ENCODE data around the gene GATA5. TPM values are rescaled to one million over a fixed set of nuclear protein-coding genes. Genes with fewer than 3 reads are reported as not detected.

Gene GATA5
- total and polyA plus RNA-seq, 2 donors (not counting 3 experiments of a cell fraction or from before 2014, with no cell fraction given), result not detected

DNA sequence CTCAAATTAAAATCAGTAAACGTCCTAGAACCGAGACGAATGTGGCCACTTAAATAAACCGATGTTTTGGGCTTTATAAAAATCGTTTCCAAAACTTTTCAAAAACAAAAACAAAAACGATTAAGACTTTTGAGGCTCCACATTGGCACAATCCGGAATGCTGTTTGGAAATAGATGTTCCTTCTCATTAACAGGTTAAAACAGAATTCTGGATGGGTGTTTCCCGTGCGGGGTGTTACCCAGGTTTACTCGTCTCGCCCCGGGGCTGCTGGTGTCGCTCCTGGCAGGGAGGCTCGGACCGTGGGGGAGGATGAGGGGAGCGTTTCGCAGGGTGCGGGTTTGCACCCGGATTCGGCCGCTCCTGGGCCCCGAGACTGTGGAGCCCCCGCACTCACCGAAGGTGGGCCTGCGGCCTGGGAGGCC lies 1.2 kb downstream of the GATA5 start:
- peaks cover 35 to 46% of the 10 kb centered on the region in 2 experiments for H3K27me3 ChIP-seq (ENCODE audit: control insufficient read depth in 2 of 2, insufficient read depth in 2 of 2, low read length in 2 of 2)
- DNase-seq (ENCODE audit: low read depth, low spot score), result no peak
- no peaks in the 10 kb centered on the region for H3K4me1 ChIP-seq (ENCODE audit: control insufficient read depth, extremely low read depth, insufficient read depth, low read length)
- H4K20me1 ChIP-seq (replicated peaks; ENCODE audit: control insufficient read depth, extremely low read depth, insufficient read depth, low read length), result no peaks in the 10 kb centered on the region
- H2AFZ ChIP-seq (ENCODE audit: low read depth, low read length), result no peak overlapping the region
- H3K36me3 ChIP-seq (ENCODE audit: control insufficient read depth in 2 of 2, extremely low read depth in 1 of 2, insufficient read depth in 2 of 2, low read length in 2 of 2), result no peaks in the 10 kb centered on the region
- intact Hi-C loops (cut with micrococcal nuclease) (no loop called here), dilution Hi-C loops (cut with MboI; ENCODE audit: extremely low pct_ligation_motif_present, low sequenced_read_pairs) (no loop called here)
- FAIRE-seq, result peak; percentile 42
- no peak overlapping the region for H3K4me2 ChIP-seq (ENCODE audit: insufficient read depth, low read length)
- no peak overlapping the region for H3K27ac ChIP-seq (ENCODE audit: insufficient read depth, low read depth, low read length)
- H3K4me3 ChIP-seq (replicated peaks in 1 of 3; ENCODE audit: insufficient read depth in 1 of 3, low read depth in 1 of 3, low read length in 3 of 3), result no peak overlapping the region
- H3K9me1 ChIP-seq (replicated peaks; ENCODE audit: control insufficient read depth, extremely low read depth, insufficient read depth, low read length), result no peaks in the 10 kb centered on the region
- H3K9ac ChIP-seq (replicated peaks; ENCODE audit: extremely low read depth, insufficient read depth, low read length), result no peak overlapping the region
- H3K9me3 ChIP-seq (replicated peaks; ENCODE audit: control insufficient read depth, insufficient read depth, low read length), result no peaks in the 10 kb centered on the region
- no TSS peak for BruUV-seq (replicated peaks)
- POLR2A ChIA-PET, result no interaction called here
- H3K79me2 ChIP-seq (ENCODE audit: control insufficient read depth, insufficient read depth, low read length), result no peaks in the 10 kb centered on the region
- CTCF ChIA-PET, result no interaction called here
- TF ChIP-seq POLR2A (IDR thresholded peaks at IDR 0.05; ENCODE audit: low read depth, low read length) (no peak), FOS (IDR thresholded peaks at IDR 0.05; ENCODE audit: borderline replicate concordance, insufficient read depth, low read length) (no peak), POLR2AphosphoS5 (IDR thresholded peaks at IDR 0.05; ENCODE audit: insufficient read depth, low read depth, low read length) (no peak), GATA2 (IDR thresholded peaks at IDR 0.05; ENCODE audit: insufficient read depth, insufficient read length, low read depth, low read length) (no peak), MYC (IDR thresholded peaks at IDR 0.05; ENCODE audit: low read depth, low read length) (no peak), JUN (IDR thresholded peaks at IDR 0.05; ENCODE audit: borderline replicate concordance, insufficient read depth, insufficient read length, low read depth) (no peak), EZH2 (IDR thresholded peaks at IDR 0.05; ENCODE audit: borderline replicate concordance, low read depth, low read length, severe bottlenecking) (no peak)
- TF ChIP-seq, protein P1, sequence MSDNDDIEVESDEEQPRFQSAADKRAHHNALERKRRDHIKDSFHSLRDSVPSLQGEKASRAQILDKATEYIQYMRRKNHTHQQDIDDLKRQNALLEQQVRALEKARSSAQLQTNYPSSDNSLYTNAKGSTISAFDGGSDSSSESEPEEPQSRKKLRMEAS (IDR thresholded peaks at IDR 0.05; ENCODE audit: insufficient read depth, insufficient read length), result no peak
- TF ChIP-seq, protein P2, sequence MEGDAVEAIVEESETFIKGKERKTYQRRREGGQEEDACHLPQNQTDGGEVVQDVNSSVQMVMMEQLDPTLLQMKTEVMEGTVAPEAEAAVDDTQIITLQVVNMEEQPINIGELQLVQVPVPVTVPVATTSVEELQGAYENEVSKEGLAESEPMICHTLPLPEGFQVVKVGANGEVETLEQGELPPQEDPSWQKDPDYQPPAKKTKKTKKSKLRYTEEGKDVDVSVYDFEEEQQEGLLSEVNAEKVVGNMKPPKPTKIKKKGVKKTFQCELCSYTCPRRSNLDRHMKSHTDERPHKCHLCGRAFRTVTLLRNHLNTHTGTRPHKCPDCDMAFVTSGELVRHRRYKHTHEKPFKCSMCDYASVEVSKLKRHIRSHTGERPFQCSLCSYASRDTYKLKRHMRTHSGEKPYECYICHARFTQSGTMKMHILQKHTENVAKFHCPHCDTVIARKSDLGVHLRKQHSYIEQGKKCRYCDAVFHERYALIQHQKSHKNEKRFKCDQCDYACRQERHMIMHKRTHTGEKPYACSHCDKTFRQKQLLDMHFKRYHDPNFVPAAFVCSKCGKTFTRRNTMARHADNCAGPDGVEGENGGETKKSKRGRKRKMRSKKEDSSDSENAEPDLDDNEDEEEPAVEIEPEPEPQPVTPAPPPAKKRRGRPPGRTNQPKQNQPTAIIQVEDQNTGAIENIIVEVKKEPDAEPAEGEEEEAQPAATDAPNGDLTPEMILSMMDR (IDR thresholded peaks at IDR 0.05; ENCODE audit: extremely low read depth in 1 of 2, insufficient read depth in 1 of 2, low read depth in 1 of 2, low read length in 2 of 2), result no peak

Measured in endothelial cell of umbilical vein (primary cell).